RPMI7951 (cell line): ENCODE measurements around the gene LSAMP. TPM values are rescaled to one million over a fixed set of nuclear protein-coding genes. Genes with fewer than 3 reads are reported as not detected.

Experiments used
- DNase-seq: peaks from one replicate; pipeline ENCODE4 v3.0.0-alpha.2; 2012; ENCODE audit warnings: low read depth
- total RNA-seq: library from RNA; depleted of rRNA; stranded (reverse); fragments of >200 nt; shearing (Covaris generic); gene quantifications from 2 replicates; pipeline ENCODE4 v1.2.3, GENCODE V29; 2014

The LSAMP gene
- total RNA-seq, 1 experiment from 2014 or later = 0.12 TPM

DNA sequence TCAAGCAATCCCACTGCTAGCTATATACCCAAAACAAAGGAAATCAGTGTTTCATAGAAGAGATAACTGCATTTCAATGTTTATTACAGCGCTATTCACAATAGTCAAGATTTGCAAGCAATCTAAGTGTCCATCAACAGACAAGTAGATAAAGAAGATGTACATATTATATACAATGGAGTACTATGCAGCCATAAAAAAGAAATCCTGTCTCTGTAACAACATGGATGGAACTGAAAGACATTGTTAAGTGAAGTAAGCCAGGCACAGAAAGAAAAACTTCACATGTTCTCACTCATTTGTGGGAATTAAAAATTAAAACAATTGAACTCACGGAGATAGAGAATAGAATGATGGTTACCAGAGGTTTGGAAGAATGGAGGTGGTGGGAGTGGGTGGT is 89.2 kb downstream of the LSAMP start:
- no peak for DNase-seq

GRCh38 chr3:116354382-116354781 is 90.9 kb downstream of the LSAMP start:
- DNase-seq = no peak

DNA sequence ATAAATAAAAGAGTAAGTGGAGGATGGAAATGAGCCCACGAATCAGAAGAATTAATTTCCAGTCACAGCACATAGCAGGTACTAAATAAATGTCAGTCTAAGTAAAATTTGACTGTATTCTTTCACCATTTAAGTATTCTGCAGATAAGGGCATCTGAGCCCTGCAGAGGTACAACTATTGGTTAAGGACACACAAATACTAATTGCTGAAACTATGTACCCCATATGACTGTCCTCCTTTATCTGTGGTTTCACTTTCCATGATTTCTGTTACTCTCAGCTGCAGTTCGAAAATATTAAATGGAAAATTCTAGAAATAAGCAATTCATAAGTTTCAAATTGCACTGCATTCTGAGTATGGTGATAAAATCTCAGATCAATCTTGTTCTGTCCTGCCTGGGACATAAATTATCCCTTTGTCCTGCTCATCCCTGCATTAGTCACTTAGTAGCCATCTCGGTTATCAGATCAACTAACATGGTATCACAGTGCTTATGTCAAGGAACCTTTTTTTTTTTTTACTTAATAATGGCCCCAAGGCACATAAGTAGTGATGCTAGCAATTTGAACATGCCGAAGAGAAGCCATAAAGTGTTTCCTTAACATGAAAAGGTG is 95.1 kb downstream of the LSAMP start:
- no peak for DNase-seq

DNA sequence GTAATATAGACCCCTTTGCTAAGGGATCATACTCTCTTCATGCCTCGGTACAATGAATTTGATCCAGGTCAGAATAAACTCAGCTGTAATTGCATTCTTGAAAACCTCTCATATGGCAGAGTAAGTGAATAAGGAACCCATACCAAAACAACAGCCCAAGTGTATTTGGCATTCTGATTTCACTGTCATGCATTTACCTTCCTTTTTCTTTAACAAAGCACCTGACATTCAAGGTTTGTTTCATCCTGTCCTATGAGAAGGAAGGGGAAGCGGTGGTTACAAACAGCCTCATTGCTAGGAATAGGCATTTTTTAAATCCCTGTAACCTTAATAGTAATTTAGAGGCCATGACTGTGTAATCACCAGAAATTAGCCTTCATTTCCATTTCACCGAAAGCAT is 97.1 kb downstream of the LSAMP start:
- DNase-seq = no peak

DNA sequence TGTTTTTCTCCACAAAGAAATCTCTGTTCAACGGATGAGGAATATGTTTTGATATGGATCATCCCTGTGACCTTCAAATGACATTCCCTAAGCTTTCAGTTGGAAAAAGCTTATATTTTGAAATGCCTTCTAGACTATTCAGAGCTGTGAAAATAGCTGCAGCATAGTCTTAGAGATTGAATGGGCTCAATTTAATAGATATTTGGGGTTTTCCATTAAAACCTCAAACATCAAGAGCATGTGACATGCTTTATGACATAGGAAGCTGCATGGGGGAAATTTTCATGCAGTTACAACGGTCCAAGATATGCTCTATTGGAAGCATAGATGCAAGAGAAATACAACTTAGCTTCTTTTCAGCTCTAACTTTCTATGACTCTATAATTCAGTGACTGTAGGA is 102.8 kb downstream of the LSAMP start:
- DNase-seq = no peak

- DNase-seq = no peak
Measured at GRCh38 chr3:116341899-116342298, 103.4 kb downstream of the LSAMP start.

DNA sequence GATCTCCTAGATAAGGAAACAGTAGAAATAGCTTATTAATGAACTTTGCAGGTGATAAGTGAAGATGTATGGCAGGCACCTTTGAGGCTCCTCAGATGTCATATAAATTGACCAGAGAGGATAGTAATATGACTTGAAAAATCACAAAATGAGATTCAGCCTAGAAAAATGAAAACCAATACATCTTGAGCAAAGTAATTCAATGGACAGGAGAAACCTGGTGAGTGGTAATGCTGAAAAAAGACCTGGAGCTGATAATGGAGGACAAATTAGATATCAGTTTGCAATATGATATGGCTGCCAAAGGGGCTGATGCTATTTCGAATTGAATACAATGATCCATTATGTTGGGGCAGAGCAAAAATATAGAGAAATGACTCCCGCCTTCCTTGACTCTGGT is 103.9 kb downstream of the LSAMP start:
- DNase-seq = no peak

DNA sequence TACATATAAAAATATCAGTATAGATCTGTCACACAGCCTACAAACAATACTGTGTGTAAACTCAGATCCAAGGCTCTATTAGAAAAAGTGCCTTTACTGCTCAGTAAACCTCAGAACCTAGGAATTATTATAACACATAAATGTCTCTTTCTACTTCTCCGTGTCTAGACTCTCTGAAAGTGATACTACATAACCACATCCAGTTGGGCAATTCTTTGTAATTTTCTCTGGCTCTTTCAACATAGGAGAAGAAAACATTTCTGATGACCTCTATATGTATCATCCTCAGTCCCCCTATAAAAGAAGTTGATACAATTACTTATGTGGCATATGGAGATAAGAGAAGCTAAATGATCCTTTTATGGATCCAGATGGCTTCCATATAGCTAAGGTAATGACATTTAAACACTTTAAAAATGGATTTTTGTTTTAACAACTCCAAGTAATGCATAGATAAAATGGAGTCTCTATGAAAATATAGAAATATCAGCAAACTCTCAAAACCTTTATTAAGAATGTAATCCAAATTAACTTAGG is 104.5 kb downstream of the LSAMP start:
- no peak for DNase-seq

DNA sequence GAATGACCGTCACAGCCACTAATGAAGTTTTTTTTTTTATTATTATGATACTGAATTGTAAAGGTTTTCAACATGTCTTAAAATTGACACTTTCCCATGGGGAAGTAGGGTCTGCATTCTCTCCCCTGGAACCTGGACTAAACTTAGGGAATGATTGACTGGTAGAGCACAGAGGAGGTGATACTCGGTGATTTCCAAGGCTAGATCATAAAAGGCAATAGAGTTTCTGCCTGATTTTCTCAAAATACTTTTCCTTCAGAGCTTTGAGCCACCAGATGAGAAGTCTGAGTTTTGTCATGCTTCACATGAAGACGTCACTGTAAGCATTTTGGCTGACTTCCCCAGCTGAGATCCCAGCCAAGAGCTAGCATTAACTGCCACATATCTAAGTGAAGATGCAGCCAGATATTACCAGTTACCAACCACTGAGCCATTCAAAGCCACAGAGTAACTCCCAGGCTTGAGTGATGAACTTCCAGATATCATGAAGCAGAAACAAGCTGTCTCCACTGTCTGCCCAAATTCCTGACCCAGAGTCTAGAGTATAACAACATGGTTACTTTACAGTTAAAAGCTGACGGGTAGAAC is 105.8 kb downstream of the LSAMP start:
- no peak for DNase-seq

DNA sequence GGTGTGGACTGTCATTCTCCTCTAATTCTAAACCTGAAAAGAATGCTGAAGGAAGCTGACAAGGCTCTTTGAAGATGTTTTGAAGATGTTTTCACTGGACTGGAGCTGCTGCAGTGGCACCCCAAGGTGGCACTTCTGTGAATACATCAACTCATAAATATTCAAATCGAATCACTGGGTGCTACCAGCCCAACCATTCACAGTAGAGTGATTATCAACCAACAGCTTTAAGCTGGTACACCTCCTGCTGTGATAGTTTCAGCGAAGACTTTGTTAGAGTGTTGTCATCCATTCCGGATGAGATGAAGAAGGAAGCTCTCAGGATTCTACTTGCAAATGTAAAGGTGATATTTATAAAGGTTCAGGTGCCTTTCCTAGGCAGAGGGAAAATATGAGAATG is 106.6 kb downstream of the LSAMP start:
- DNase-seq = no peak

- DNase-seq = no peak
Measured at GRCh38 chr3:116337229-116337628, 108.1 kb downstream of the LSAMP start.

DNA sequence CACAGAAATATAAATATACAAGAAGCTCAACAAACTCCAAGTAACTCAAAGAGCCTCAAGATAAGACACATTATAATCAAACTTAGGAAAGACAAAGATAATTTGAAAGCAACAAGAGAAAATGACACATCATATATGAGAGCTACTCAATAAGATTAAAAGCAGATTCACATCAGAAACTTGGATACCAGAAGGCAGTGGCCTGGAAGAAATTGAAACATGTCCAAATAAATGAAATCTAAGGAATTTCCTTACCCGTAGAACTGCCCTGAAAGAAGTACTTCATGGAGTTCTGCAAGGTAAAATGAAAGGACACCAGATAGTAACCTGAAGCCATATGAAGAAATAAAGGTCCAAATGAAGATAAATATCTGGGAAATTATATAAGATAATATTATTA is 113.9 kb downstream of the LSAMP start:
- no peak for DNase-seq

- DNase-seq = no peak
Measured at GRCh38 chr3:116322750-116323375, 122.4 kb downstream of the LSAMP start.

- DNase-seq = no peak
Measured at GRCh38 chr3:116318370-116318769, 126.9 kb downstream of the LSAMP start.

DNA sequence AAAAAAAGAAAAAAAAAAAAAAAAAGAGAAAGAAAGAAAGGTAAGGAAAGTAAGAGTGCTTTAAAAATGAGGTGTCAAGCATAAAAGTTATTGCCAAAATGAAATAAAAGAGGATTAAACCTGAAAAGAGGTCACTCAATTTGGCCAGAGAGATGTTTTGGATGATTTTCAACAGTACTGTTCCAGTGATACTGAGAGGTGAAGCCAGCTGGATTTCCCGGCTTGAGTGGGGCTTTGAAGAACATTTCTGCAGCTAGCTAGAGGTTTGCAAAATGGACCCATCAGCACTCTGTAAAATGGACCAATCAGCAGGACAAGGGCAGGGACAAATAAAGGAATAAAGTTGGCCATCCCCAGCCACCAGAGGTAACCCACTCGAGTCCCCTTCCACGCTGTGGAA is 128.5 kb downstream of the LSAMP start:
- DNase-seq = no peak

- no peak for DNase-seq
Measured at GRCh38 chr3:116314476-116314875, 130.8 kb downstream of the LSAMP start.

DNA sequence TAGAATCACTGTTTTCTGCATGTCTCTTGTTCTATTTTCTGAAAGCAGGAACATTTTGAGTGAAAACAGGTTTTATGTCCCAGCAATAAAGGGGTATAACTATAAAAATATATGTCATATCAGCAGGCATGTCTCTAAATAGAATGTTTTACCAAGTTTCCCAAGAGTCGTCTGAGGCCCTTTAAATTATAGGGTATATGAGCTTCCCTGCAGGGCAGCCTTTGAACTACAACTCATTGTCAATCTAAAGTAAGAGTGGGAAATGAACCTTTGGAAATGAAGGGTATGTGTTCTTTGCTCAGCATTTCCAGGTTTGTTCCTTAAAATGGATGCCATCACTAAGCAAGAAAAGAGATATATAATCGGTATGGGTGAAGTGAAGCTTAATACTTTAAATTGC is 138.6 kb downstream of the LSAMP start:
- DNase-seq = no peak

GRCh38 chr3:116306149-116306548 is 139.1 kb downstream of the LSAMP start:
- DNase-seq = no peak

DNA sequence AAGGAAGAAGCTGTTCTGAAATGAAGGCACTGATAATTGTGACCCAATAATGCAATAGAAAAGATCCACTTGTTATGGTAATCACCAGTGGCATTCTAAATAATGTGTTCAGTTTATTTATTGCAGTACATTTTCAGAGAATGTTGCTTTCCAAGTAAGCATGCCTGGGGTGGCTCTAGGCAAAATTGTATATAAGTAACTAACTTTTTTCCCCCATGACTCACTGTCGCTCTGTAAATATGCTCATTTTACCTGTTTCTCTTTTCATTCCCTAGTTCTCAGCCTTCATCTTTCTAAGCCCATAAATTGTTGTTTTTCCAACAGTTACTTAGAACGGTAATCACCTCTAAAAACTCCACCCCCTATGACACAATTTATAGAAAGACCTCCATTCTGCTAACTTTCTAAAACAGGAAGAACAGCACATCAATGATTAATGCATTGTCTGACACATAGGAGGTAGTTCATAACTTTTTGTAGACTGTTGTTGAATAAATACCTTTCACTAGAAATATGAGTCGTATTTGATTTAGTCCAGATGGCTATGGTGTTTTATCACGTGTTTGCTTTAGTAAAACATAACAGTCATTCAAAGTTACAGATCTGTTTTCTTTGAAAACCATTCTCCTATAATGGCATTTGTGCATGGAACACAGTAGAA is 143.1 kb downstream of the LSAMP start:
- DNase-seq = no peak

GRCh38 chr3:116301422-116301821 is 143.9 kb downstream of the LSAMP start:
- DNase-seq = no peak

- no peak for DNase-seq
Measured at GRCh38 chr3:116300226-116300625, 145.1 kb downstream of the LSAMP start.

GRCh38 chr3:116299646-116300081 is 145.6 kb downstream of the LSAMP start:
- no peak for DNase-seq

DNA sequence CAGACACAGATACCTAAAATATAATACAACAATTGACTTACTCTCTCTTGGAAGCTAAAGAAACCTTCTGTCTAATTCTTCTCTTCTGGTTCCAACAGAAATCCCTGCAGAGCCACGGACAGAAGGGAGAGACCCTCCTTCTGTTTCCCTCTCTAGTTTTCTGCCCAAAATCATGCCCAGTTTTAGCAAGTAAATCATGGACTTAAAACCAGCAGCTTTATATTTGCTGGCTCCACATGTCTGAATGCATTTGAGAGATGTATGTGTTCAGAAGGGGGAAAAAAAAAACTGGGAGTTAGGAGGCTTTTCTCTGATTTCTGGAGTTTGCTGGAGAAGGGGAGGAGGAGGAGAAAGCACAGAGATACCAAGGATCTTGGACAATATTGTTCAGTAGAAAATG is 147.1 kb downstream of the LSAMP start:
- no peak for DNase-seq
